Measurements from ENCODE around the gene SUSD3. TPM values are rescaled to one million over a fixed set of nuclear protein-coding genes. Genes with fewer than 3 reads are reported as not detected.

The SUSD3 gene
- total RNA-seq, 2 donors from 2014 or later: 1.6 to 11.8 TPM

DNA sequence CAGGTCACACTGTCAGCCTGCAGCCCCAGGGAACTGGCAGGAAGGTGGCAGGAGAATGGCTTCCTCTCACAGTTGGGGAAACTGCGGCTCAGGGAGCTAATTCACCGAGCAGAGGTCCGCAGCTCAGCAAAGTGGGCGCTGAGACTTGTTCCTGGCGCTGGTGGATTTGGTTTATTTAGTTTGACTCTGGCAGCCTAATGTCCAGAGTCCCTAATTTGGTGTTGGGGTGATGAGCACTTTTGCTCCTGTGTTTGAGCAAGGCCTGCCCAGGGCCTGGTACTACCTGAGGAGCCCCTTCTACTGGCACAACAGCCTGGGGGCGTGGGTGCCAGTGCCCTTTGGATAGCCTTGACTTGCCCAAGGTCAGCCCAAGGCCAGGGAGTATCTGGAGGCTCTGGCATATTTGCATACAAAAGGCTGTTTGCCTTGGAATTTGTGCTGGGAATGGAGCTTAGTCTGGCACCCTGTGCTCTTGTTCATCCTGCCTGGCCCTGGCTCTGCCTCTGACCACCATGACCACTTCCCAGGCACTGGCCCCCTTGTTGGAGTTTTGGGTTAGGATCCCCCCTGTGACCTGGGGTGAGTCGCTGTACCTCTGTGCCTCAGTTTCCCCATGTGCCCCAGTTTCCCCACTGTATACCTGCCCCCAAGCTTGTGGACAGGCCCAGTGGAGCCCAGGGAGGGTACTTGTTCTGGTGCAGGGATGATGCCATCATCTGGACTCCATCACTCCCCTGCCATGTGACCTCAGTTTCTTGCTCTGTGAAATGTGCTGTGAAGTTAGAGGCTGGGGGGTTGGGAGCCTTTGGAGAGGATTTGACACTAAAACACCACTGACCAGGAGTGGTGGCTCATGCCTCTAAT, 1.4 kb downstream of the SUSD3 start:
- DNase-seq (ENCODE audit: low spot score): no peak
- Histone ChIP-seq H3K27ac (no peak overlapping the region), H3K4me3 (peak overlapping the region in 1 of 2 donors; percentile 60), H3K4me1 (peaks cover 0 to 22% of the 10 kb centered on the region in 2 donors), H3K27me3 (no peaks in the 10 kb centered on the region), H3K9me3 (no peaks in the 10 kb centered on the region), H3K36me3 (no peaks in the 10 kb centered on the region)
- TF ChIP-seq, protein P1, sequence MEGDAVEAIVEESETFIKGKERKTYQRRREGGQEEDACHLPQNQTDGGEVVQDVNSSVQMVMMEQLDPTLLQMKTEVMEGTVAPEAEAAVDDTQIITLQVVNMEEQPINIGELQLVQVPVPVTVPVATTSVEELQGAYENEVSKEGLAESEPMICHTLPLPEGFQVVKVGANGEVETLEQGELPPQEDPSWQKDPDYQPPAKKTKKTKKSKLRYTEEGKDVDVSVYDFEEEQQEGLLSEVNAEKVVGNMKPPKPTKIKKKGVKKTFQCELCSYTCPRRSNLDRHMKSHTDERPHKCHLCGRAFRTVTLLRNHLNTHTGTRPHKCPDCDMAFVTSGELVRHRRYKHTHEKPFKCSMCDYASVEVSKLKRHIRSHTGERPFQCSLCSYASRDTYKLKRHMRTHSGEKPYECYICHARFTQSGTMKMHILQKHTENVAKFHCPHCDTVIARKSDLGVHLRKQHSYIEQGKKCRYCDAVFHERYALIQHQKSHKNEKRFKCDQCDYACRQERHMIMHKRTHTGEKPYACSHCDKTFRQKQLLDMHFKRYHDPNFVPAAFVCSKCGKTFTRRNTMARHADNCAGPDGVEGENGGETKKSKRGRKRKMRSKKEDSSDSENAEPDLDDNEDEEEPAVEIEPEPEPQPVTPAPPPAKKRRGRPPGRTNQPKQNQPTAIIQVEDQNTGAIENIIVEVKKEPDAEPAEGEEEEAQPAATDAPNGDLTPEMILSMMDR (IDR thresholded peaks at IDR 0.05): no peak

DNA sequence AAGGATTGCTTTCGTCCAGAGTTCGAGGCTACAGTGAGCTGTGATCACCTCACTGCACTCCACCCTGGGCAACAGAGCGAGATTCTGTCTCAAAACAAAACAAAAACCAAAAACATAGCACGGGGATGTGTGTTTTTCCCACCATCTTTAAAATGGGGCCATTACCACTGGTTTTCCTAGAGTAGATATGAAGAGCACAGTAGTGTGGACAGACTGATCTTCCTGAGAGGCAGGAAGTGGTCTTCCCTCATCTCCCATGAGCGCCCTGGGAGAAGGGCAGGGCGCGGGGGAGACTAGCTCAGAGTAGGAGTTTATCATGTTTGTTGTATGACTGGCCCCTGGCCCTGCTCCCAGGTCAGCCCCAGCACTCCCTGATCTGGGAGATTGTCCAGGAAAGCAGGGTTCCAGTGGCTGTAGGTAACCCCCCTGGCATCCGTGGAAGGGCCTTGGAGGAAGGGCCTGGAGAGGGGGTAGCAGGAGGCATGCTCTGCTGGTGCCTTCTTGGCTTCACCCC, 2.3 kb downstream of the SUSD3 start:
- TF ChIP-seq, protein P1 (IDR thresholded peaks at IDR 0.05): no peak
- H3K27me3 ChIP-seq: no peaks in the 10 kb centered on the region
- peaks cover 0 to 22% of the 10 kb centered on the region in 2 donors for H3K4me1 ChIP-seq
- no peaks in the 10 kb centered on the region for H3K9me3 ChIP-seq
- no peak overlapping the region for H3K27ac ChIP-seq
- no peak overlapping the region for H3K4me3 ChIP-seq
- H3K36me3 ChIP-seq: no peaks in the 10 kb centered on the region
- DNase-seq (ENCODE audit: low spot score): no peak

DNA sequence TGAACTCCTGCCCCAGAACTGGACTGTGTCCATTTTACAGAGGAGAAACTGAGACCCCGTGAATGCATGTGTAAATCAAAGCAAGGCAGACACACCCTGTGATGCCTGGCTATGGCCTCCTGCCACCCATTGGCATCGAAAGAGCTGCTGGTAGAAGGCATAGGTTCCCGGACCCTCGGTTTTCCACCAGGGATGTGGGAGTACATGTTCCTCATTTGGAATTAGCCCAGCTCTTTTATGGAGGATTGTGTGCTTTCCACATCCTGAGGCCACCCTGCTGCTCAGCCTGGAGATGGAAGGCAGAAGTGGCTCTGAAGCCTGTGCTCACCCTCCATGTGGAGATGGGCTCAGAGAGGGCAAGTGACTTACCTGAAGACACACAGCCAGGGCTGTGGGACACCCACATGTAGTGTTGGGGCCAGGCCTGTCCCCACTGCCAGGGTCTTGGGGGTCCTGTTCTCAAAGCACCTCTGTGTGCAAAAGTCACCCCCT, 2.8 kb downstream of the SUSD3 start:
- Histone ChIP-seq H3K36me3 (no peaks in the 10 kb centered on the region), H3K4me1 (peaks cover 0 to 22% of the 10 kb centered on the region in 2 donors), H3K27me3 (no peaks in the 10 kb centered on the region), H3K27ac (no peak overlapping the region), H3K9me3 (no peaks in the 10 kb centered on the region), H3K4me3 (no peak overlapping the region)
- DNase-seq (ENCODE audit: low spot score): no peak
- TF ChIP-seq, protein P1 (IDR thresholded peaks at IDR 0.05): no peak

DNA sequence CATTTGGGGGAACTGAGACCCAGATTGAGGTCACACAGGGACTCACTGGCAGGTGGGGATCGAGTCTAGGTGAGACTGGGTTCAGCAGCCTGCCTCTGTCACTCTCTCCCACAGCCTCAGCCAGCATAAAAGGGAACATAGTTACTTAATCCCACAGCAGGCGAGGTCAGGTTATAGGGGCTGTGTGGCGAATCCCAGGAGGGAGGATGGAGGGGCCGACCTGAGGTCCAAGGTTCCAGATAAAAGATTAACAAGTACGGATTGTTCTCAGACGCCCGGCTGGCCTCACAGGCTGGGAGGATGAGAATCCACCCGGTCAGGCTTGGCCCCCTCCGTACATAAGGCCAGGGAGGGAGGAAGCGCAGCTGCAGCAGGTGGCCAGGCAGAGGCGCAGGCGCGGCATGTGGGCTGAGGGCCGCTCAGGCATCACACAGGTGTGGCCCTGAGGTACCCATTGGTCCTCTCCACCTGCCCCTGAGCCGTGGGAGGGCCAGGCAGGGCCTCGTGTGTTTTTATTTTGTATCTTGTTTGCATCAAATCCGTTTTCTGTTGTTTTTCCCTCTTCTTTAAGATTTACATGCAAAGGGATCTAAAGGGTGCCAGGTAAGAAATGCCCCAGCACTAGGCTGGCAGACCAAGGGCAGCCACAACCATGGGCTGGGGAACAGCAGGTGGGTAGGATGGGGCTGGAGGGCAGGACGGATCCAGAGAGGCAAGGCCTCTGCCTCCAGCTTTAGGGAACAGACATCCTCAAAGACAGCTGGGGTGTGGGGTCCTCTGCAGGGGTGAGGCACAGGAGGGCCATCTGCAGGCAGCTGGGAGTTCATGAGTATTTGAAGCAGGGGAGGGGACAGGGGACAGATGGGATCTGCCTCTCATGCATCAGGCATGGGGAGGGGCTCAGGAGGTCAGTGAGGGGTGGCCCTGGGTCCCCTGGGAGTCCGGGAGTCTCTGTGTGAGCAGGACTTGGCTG, 3.6 kb downstream of the SUSD3 start:
- Histone ChIP-seq H3K9me3 (no peaks in the 10 kb centered on the region), H3K4me1 (peaks cover 0 to 22% of the 10 kb centered on the region in 2 donors), H3K4me3 (no peak overlapping the region), H3K36me3 (no peaks in the 10 kb centered on the region), H3K27ac (no peak overlapping the region), H3K27me3 (no peaks in the 10 kb centered on the region)
- TF ChIP-seq, protein P1 (IDR thresholded peaks at IDR 0.05): no peak
- no peak for DNase-seq (ENCODE audit: low spot score)

DNA sequence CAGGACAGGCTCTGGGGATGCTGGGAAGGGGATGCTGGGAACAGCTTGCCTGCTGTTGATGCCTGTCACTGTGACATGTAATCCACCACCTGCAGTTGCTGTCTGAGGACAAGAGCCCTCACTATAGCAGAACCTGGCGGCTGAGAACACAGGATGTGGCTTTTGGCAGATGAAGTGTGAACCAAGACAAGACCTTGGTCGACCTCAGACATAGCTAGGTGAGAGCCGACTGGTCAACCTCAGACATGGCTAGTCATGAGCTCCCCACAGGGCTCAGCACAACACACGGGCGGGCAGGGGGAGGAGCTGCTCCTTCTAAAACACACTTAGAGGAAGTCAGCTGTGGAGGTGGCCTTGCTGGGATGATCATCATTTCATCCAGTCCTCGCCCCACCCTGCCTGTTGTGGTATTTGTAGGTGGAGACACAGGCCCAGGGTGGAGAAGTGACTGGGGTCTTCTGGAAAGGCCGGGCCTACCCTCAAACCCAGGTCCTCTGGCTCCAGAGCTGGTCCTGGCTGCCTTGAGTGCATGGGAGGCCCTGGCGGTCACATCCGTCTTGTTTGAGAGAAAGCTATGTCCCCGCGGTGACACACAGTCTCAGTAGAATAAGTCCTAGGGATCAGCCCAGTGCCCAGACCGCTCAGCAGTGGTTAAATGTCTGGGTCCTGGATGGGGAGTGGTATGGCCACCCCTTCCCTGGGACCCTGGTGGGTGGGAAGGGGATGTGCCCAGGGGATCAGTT, 6.1 kb downstream of the SUSD3 start:
- TF ChIP-seq, protein P1 (IDR thresholded peaks at IDR 0.05): no peak
- no peaks in the 10 kb centered on the region for H3K9me3 ChIP-seq
- H3K4me3 ChIP-seq: no peak overlapping the region
- no peaks in the 10 kb centered on the region for H3K27me3 ChIP-seq
- no peak for DNase-seq (ENCODE audit: low spot score)
- no peaks in the 10 kb centered on the region for H3K36me3 ChIP-seq
- peaks cover 0 to 4% of the 10 kb centered on the region in 2 donors for H3K4me1 ChIP-seq
- no peak overlapping the region for H3K27ac ChIP-seq
